ENCODE measurements around the gene FBXL22.

- TF ChIP-seq, protein P1, sequence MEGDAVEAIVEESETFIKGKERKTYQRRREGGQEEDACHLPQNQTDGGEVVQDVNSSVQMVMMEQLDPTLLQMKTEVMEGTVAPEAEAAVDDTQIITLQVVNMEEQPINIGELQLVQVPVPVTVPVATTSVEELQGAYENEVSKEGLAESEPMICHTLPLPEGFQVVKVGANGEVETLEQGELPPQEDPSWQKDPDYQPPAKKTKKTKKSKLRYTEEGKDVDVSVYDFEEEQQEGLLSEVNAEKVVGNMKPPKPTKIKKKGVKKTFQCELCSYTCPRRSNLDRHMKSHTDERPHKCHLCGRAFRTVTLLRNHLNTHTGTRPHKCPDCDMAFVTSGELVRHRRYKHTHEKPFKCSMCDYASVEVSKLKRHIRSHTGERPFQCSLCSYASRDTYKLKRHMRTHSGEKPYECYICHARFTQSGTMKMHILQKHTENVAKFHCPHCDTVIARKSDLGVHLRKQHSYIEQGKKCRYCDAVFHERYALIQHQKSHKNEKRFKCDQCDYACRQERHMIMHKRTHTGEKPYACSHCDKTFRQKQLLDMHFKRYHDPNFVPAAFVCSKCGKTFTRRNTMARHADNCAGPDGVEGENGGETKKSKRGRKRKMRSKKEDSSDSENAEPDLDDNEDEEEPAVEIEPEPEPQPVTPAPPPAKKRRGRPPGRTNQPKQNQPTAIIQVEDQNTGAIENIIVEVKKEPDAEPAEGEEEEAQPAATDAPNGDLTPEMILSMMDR (IDR thresholded peaks at IDR 0.05), result peak; percentile 82
- TF ChIP-seq ZFX (IDR thresholded peaks at IDR 0.05; ENCODE audit: borderline replicate concordance), result no peak
Measured at GRCh38 chr15:63610209-63610841, 13.1 kb downstream of the FBXL22 start.

Data from 22Rv1 (cell line).